Measurements from ENCODE around the gene RSPH1. TPM values are rescaled to one million over a fixed set of nuclear protein-coding genes. Genes with fewer than 3 reads are reported as not detected.

RSPH1 gene
- 0.12 and 0.17 TPM in 2 replicates for polyA plus RNA-seq (2013)

GRCh38 chr21:42496120-42496838 is at the start of gene RSPH1:
Gene RSPH1, minus strand, starts transcription at chr21:42496224. Its CDS starts 38 bp downstream, at chr21:42496186.
- H3K14ac ChIP-seq (ENCODE audit: low read length) = no peak within 1 kb of the TSS
- H4K12ac ChIP-seq (ENCODE audit: low read depth, low read length) = peak within 1 kb of the TSS; percentile 6
- H3K27me3 ChIP-seq (ENCODE audit: insufficient read depth, low read length) = no peaks in the 10 kb centered on the region
- H3K27ac ChIP-seq (ENCODE audit: low read depth, low read length) = no peak within 1 kb of the TSS
- H2BK120ac ChIP-seq (ENCODE audit: insufficient read depth, low read length, poor library complexity) = no peak within 1 kb of the TSS
- H3K23ac ChIP-seq (ENCODE audit: low read length) = no peak within 1 kb of the TSS
- peak within 1 kb of the TSS; percentile 85 for H2AFZ ChIP-seq (ENCODE audit: insufficient read depth, low read length, poor library complexity)
- H2AK5ac ChIP-seq (ENCODE audit: low read length) = no peak within 1 kb of the TSS
- no peaks in the 10 kb centered on the region for H3K9me3 ChIP-seq (ENCODE audit: insufficient read depth, low read depth, low read length)
- peak within 1 kb of the TSS; percentile 18 for H4K8ac ChIP-seq (ENCODE audit: low read depth, low read length)
- no peaks in the 10 kb centered on the region for H3K79me1 ChIP-seq (ENCODE audit: low read length)
- peak; percentile 99 to 100 for DNase-seq
- H3K36me3 ChIP-seq (ENCODE audit: control insufficient read depth in 1 of 2, insufficient read depth in 2 of 2, low read length in 2 of 2) = no peaks in the 10 kb centered on the region
- H3K9ac ChIP-seq (ENCODE audit: low read length) = peak within 1 kb of the TSS; percentile 15
- WGBS (ENCODE audit: extremely low coverage, insufficient coverage, insufficient read length) = no CpG with 5 or more reads among the region's 58 CpGs
- no peak within 1 kb of the TSS for H3K4ac ChIP-seq (ENCODE audit: low read depth, low read length)
- H2BK12ac ChIP-seq (ENCODE audit: low read length) = no peak within 1 kb of the TSS
- no peak within 1 kb of the TSS for H4K91ac ChIP-seq (ENCODE audit: low read depth, low read length)
- peak within 1 kb of the TSS; percentile 100 for H3K4me2 ChIP-seq (ENCODE audit: low read length)
- no peak within 1 kb of the TSS for H3K18ac ChIP-seq (ENCODE audit: low read length)
- peak within 1 kb of the TSS; percentile 76 for H3K4me3 ChIP-seq (ENCODE audit: low read depth, low read length)
- H3K4me1 ChIP-seq (ENCODE audit: control insufficient read depth in 1 of 2, insufficient read depth in 2 of 2, low read length in 2 of 2) = peaks cover 4 to 11% of the 10 kb centered on the region in 2 experiments
- no peaks in the 10 kb centered on the region for H3K79me2 ChIP-seq (ENCODE audit: control insufficient read depth, insufficient read depth, low read length, poor library complexity)
- H2BK5ac ChIP-seq (ENCODE audit: low read depth, low read length, poor library complexity) = no peak within 1 kb of the TSS

- H3K4ac ChIP-seq (ENCODE audit: low read depth, low read length) = no peak overlapping the region
- no peak overlapping the region for H3K18ac ChIP-seq (ENCODE audit: low read length)
- H2AFZ ChIP-seq (ENCODE audit: insufficient read depth, low read length, poor library complexity) = no peak overlapping the region
- no peak overlapping the region for H2AK5ac ChIP-seq (ENCODE audit: low read length)
- H3K9ac ChIP-seq (ENCODE audit: low read length) = no peak overlapping the region
- H3K27ac ChIP-seq (ENCODE audit: low read depth, low read length) = no peak overlapping the region
- no peak overlapping the region for H3K4me2 ChIP-seq (ENCODE audit: low read length)
- peaks cover 51 to 53% of the 10 kb centered on the region in 2 experiments for H3K36me3 ChIP-seq (ENCODE audit: control insufficient read depth in 1 of 2, insufficient read depth in 2 of 2, low read length in 2 of 2)
- no peaks in the 10 kb centered on the region for H3K27me3 ChIP-seq (ENCODE audit: insufficient read depth, low read length)
- H3K79me1 ChIP-seq (ENCODE audit: low read length) = no peaks in the 10 kb centered on the region
- H4K91ac ChIP-seq (ENCODE audit: low read depth, low read length) = no peak overlapping the region
- no peak overlapping the region for H4K12ac ChIP-seq (ENCODE audit: low read depth, low read length)
- no peaks in the 10 kb centered on the region for H3K79me2 ChIP-seq (ENCODE audit: control insufficient read depth, insufficient read depth, low read length, poor library complexity)
- no peak overlapping the region for H3K4me3 ChIP-seq (ENCODE audit: low read depth, low read length)
- H2BK120ac ChIP-seq (ENCODE audit: insufficient read depth, low read length, poor library complexity) = no peak overlapping the region
- no peak overlapping the region for H3K14ac ChIP-seq (ENCODE audit: low read length)
- no peak overlapping the region for H2BK5ac ChIP-seq (ENCODE audit: low read depth, low read length, poor library complexity)
- no peak overlapping the region for H3K23ac ChIP-seq (ENCODE audit: low read length)
- H3K4me1 ChIP-seq (ENCODE audit: control insufficient read depth in 1 of 2, insufficient read depth in 2 of 2, low read length in 2 of 2) = peaks cover 0 to 2% of the 10 kb centered on the region in 2 experiments
- no peak overlapping the region for H2BK12ac ChIP-seq (ENCODE audit: low read length)
- no peak for DNase-seq
- H4K8ac ChIP-seq (ENCODE audit: low read depth, low read length) = no peak overlapping the region
- H3K9me3 ChIP-seq (ENCODE audit: insufficient read depth, low read depth, low read length) = no peaks in the 10 kb centered on the region
- no CpG with 5 or more reads among the region's 8 CpGs for WGBS (ENCODE audit: extremely low coverage, insufficient coverage, insufficient read length)
Observed at GRCh38 chr21:42545745-42546144, 49.7 kb upstream of the RSPH1 start.

- no CpG with 5 or more reads among the region's 4 CpGs for WGBS (ENCODE audit: extremely low coverage, insufficient coverage, insufficient read length)
- H3K4me3 ChIP-seq (ENCODE audit: low read depth, low read length) = no peak overlapping the region
Observed at GRCh38 chr21:42545317-42545716, 49.3 kb upstream of the RSPH1 start.

GRCh38 chr21:42544544-42544943 is 48.5 kb upstream of the RSPH1 start:
- Histone ChIP-seq H2AK5ac (ENCODE audit: low read length) (no peak overlapping the region), H4K8ac (ENCODE audit: low read depth, low read length) (no peak overlapping the region), H2BK120ac (ENCODE audit: insufficient read depth, low read length, poor library complexity) (no peak overlapping the region), H2BK12ac (ENCODE audit: low read length) (no peak overlapping the region), H3K27ac (ENCODE audit: low read depth, low read length) (no peak overlapping the region), H3K4ac (ENCODE audit: low read depth, low read length) (no peak overlapping the region), H3K4me3 (ENCODE audit: low read depth, low read length) (no peak overlapping the region), H3K9ac (ENCODE audit: low read length) (no peak overlapping the region), H4K91ac (ENCODE audit: low read depth, low read length) (no peak overlapping the region), H3K14ac (ENCODE audit: low read length) (no peak overlapping the region), H3K4me1 (ENCODE audit: control insufficient read depth in 1 of 2, insufficient read depth in 2 of 2, low read length in 2 of 2) (peaks cover 0 to 2% of the 10 kb centered on the region in 2 experiments), H3K27me3 (ENCODE audit: insufficient read depth, low read length) (no peaks in the 10 kb centered on the region), H3K9me3 (ENCODE audit: insufficient read depth, low read depth, low read length) (no peaks in the 10 kb centered on the region), H3K4me2 (ENCODE audit: low read length) (no peak overlapping the region), H3K36me3 (ENCODE audit: control insufficient read depth in 1 of 2, insufficient read depth in 2 of 2, low read length in 2 of 2) (peaks cover 55 to 58% of the 10 kb centered on the region in 2 experiments), H3K18ac (ENCODE audit: low read length) (no peak overlapping the region), H4K12ac (ENCODE audit: low read depth, low read length) (no peak overlapping the region), H3K79me1 (ENCODE audit: low read length) (no peaks in the 10 kb centered on the region), H3K23ac (ENCODE audit: low read length) (no peak overlapping the region), H3K79me2 (ENCODE audit: control insufficient read depth, insufficient read depth, low read length, poor library complexity) (no peaks in the 10 kb centered on the region), H2BK5ac (ENCODE audit: low read depth, low read length, poor library complexity) (no peak overlapping the region), H2AFZ (ENCODE audit: insufficient read depth, low read length, poor library complexity) (no peak overlapping the region)
- no CpG with 5 or more reads among the region's 8 CpGs for WGBS (ENCODE audit: extremely low coverage, insufficient coverage, insufficient read length)
- DNase-seq = no peak

More at GRCh38 chr21:42545317-42545716, 49.3 kb upstream of the RSPH1 start:
- Histone ChIP-seq H3K14ac (ENCODE audit: low read length) (no peak overlapping the region), H2BK120ac (ENCODE audit: insufficient read depth, low read length, poor library complexity) (no peak overlapping the region), H2BK5ac (ENCODE audit: low read depth, low read length, poor library complexity) (no peak overlapping the region), H3K23ac (ENCODE audit: low read length) (no peak overlapping the region), H3K27me3 (ENCODE audit: insufficient read depth, low read length) (no peaks in the 10 kb centered on the region), H2AK5ac (ENCODE audit: low read length) (no peak overlapping the region), H4K12ac (ENCODE audit: low read depth, low read length) (no peak overlapping the region), H4K8ac (ENCODE audit: low read depth, low read length) (no peak overlapping the region), H4K91ac (ENCODE audit: low read depth, low read length) (no peak overlapping the region), H3K4me2 (ENCODE audit: low read length) (no peak overlapping the region), H3K9ac (ENCODE audit: low read length) (no peak overlapping the region), H3K9me3 (ENCODE audit: insufficient read depth, low read depth, low read length) (no peaks in the 10 kb centered on the region), H3K4ac (ENCODE audit: low read depth, low read length) (no peak overlapping the region), H3K79me2 (ENCODE audit: control insufficient read depth, insufficient read depth, low read length, poor library complexity) (no peaks in the 10 kb centered on the region), H2AFZ (ENCODE audit: insufficient read depth, low read length, poor library complexity) (no peak overlapping the region), H3K36me3 (ENCODE audit: control insufficient read depth in 1 of 2, insufficient read depth in 2 of 2, low read length in 2 of 2) (peaks cover 53 to 54% of the 10 kb centered on the region in 2 experiments), H3K79me1 (ENCODE audit: low read length) (no peaks in the 10 kb centered on the region), H3K18ac (ENCODE audit: low read length) (no peak overlapping the region), H3K27ac (ENCODE audit: low read depth, low read length) (no peak overlapping the region), H3K4me1 (ENCODE audit: control insufficient read depth in 1 of 2, insufficient read depth in 2 of 2, low read length in 2 of 2) (peaks cover 0 to 2% of the 10 kb centered on the region in 2 experiments), H2BK12ac (ENCODE audit: low read length) (no peak overlapping the region)
- DNase-seq = no peak

Measured in trophoblast cell (in vitro differentiated cells and primary cell).